ENCODE data around the gene WSCD1.
A peak's percentile ranks its signal among the peaks of the same experiment; 100 is the strongest.

Gene WSCD1

GRCh38 chr17:6160911-6161855 lies 91.0 kb downstream of the WSCD1 start:
- no peak overlapping the region for H3K27ac ChIP-seq
- CTCF ChIA-PET, result interaction anchor here (0.5 to 0.8 kb wide), 3 partner anchors 10 to 563 kb away, joined by 3 to 5 read pairs (median 4); no protein-coding TSS in a partner anchor
- TF ChIP-seq, protein P1, sequence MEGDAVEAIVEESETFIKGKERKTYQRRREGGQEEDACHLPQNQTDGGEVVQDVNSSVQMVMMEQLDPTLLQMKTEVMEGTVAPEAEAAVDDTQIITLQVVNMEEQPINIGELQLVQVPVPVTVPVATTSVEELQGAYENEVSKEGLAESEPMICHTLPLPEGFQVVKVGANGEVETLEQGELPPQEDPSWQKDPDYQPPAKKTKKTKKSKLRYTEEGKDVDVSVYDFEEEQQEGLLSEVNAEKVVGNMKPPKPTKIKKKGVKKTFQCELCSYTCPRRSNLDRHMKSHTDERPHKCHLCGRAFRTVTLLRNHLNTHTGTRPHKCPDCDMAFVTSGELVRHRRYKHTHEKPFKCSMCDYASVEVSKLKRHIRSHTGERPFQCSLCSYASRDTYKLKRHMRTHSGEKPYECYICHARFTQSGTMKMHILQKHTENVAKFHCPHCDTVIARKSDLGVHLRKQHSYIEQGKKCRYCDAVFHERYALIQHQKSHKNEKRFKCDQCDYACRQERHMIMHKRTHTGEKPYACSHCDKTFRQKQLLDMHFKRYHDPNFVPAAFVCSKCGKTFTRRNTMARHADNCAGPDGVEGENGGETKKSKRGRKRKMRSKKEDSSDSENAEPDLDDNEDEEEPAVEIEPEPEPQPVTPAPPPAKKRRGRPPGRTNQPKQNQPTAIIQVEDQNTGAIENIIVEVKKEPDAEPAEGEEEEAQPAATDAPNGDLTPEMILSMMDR (conservative IDR thresholded peaks at IDR 0.05; ENCODE audit: low read depth), result no peak
- POLR2A ChIA-PET (ENCODE audit: low non-redundant PET), result no interaction called here
- peak; percentile 24 for DNase-seq (ENCODE audit: low spot score)

GRCh38 chr17:6162216-6162615 lies 92.0 kb downstream of the WSCD1 start:
- DNase-seq (ENCODE audit: low spot score), result no peak
- ChIA-PET CTCF (interaction anchor here (0.8 kb wide), 1 partner anchor 9 kb away, joined by 3 read pairs; no protein-coding TSS in a partner anchor), POLR2A (ENCODE audit: low non-redundant PET) (no interaction called here)
- no peak overlapping the region for H3K27ac ChIP-seq
- TF ChIP-seq, protein P1 (conservative IDR thresholded peaks at IDR 0.05; ENCODE audit: low read depth), result no peak

- H3K27ac ChIP-seq, result no peak overlapping the region
- CTCF ChIA-PET, result no interaction called here
- TF ChIP-seq, protein P1 (conservative IDR thresholded peaks at IDR 0.05; ENCODE audit: low read depth), result no peak
- DNase-seq (ENCODE audit: low spot score), result no peak
- POLR2A ChIA-PET (ENCODE audit: low non-redundant PET), result no interaction called here
Observed at GRCh38 chr17:6162892-6163291, 92.7 kb downstream of the WSCD1 start.

- peak; percentile 56 for DNase-seq (ENCODE audit: low spot score)
- TF ChIP-seq, protein P1 (conservative IDR thresholded peaks at IDR 0.05; ENCODE audit: low read depth), result no peak
- ChIA-PET CTCF (no interaction called here), POLR2A (ENCODE audit: low non-redundant PET) (no interaction called here)
- H3K27ac ChIP-seq, result no peak overlapping the region
Observed at GRCh38 chr17:6163612-6164333, 93.6 kb downstream of the WSCD1 start.

DNA sequence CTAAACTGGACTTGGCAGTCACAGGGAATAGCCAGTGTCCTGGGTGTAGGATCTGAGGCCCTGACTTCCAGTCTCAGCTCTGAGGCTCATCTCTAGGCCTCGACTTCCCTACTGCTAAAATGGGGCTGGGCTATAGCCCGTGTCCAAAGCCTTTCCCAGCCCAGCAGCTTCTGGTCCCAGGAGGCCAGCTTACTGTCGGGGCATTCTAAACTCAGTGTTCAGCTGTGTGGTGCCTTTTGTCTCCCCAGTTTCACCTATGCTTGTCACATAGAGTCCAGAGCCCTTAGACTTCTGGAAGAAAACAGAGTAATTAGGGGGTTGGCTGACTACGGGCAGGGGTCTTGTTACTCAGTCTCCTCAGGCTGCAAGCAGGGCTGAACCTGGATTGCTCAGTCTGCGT lies 94.8 kb downstream of the WSCD1 start:
- no peak overlapping the region for H3K27ac ChIP-seq
- TF ChIP-seq, protein P1 (conservative IDR thresholded peaks at IDR 0.05; ENCODE audit: low read depth), result no peak
- POLR2A ChIA-PET (ENCODE audit: low non-redundant PET), result no interaction called here
- CTCF ChIA-PET, result interaction anchor here (0.6 kb wide), 1 partner anchor 22 kb away, joined by 4 read pairs; no protein-coding TSS in a partner anchor
- DNase-seq (ENCODE audit: low spot score), result no peak

GRCh38 chr17:6165806-6166205 lies 95.6 kb downstream of the WSCD1 start:
- POLR2A ChIA-PET (ENCODE audit: low non-redundant PET), result no interaction called here
- CTCF ChIA-PET, result interaction anchor here (0.6 kb wide), 1 partner anchor 23 kb away, joined by 4 read pairs; no protein-coding TSS in a partner anchor
- no peak for DNase-seq (ENCODE audit: low spot score)
- H3K27ac ChIP-seq, result no peak overlapping the region
- TF ChIP-seq, protein P1 (conservative IDR thresholded peaks at IDR 0.05; ENCODE audit: low read depth), result no peak

Data from RWPE1 (cell line).